RWPE2 (cell line): Measurements from ENCODE around the gene CCDC85B.

Source experiments
- ATAC-seq: fragments of 200-7000 bp; cut with Tn5 transposase; 3 replicates; pipeline ENCODE4 v1.9.1; 2021; ENCODE audit warnings: low read depth
- DNase-seq: peaks from one replicate; pipeline ENCODE4 v3.0.0-alpha.2; 2020; ENCODE audit warnings: low spot score
- H3K27ac ChIP-seq: fragments of 450-650 bp; 2 replicates; pipeline ENCODE4 v1.5.1; 2017; ENCODE audit warnings: mild to moderate bottlenecking; ENCODE audit not compliant: poor library complexity, severe bottlenecking
- H3K27me3 ChIP-seq: fragments of 250-450 bp; sonication (Bioruptor Pico); 2 replicates; pipeline ENCODE4 v1.5.1; 2021; ENCODE audit warnings: mild to moderate bottlenecking, moderate library complexity; ENCODE audit not compliant: insufficient read depth, poor library complexity, severe bottlenecking
- H3K36me3 ChIP-seq: fragments of 250-450 bp; sonication (Bioruptor Pico); 2 replicates; pipeline ENCODE4 v1.5.1; 2020; ENCODE audit warnings: low read depth, mild to moderate bottlenecking, moderate library complexity
- H3K4me1 ChIP-seq: fragments of 250-450 bp; sonication (Bioruptor Pico); 2 replicates; pipeline ENCODE4 v1.5.1; 2021; ENCODE audit warnings: mild to moderate bottlenecking, moderate library complexity; ENCODE audit not compliant: insufficient read depth, poor library complexity, severe bottlenecking
- H3K4me3 ChIP-seq: fragments of 250-450 bp; sonication (Bioruptor Pico); 2 replicates; pipeline ENCODE4 v1.5.1; 2021; ENCODE audit warnings: mild to moderate bottlenecking, moderate library complexity; ENCODE audit not compliant: severe bottlenecking
- H3K9me3 ChIP-seq: fragments of 250-450 bp; sonication (Bioruptor Pico); 2 replicates; pipeline ENCODE4 v1.5.1; 2021; ENCODE audit warnings: mild to moderate bottlenecking, moderate library complexity; ENCODE audit not compliant: severe bottlenecking
- TF ChIP-seq, protein P1 (sequence below): fragments of 450-650 bp; IDR thresholded peaks from one replicate; pipeline ENCODE4 v1.5.1; 2017; ENCODE audit warnings: mild to moderate bottlenecking, moderate library complexity; ENCODE audit not compliant: poor library complexity, severe bottlenecking

The CCDC85B gene

DNA sequence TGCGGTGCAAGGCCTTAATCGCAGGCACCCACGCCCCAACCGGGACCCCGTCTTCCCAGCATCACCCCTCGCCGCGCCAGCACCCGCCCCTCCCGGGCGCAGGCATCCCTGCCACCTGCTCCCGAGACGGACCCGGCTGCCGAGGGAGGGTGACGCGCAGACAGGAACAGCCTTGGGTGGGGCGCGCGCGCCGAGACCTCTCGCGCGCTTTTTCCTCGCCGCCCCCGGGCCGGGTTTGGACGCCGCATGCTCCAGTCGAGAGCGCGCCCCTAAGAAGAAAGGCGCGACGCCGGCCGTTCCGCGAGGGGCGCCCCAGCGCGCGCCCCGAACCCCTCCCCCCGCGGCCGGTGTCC is 33.0 kb upstream of the CCDC85B start:
- Histone ChIP-seq H3K4me1 (no peaks in the 10 kb centered on the region), H3K4me3 (peak overlapping the region; percentile 97), H3K27me3 (no peaks in the 10 kb centered on the region), H3K36me3 (peaks cover 55% of the 10 kb centered on the region), H3K27ac (peak overlapping the region; percentile 91), H3K9me3 (no peaks in the 10 kb centered on the region)
- no peak for DNase-seq
- TF ChIP-seq, protein P1, sequence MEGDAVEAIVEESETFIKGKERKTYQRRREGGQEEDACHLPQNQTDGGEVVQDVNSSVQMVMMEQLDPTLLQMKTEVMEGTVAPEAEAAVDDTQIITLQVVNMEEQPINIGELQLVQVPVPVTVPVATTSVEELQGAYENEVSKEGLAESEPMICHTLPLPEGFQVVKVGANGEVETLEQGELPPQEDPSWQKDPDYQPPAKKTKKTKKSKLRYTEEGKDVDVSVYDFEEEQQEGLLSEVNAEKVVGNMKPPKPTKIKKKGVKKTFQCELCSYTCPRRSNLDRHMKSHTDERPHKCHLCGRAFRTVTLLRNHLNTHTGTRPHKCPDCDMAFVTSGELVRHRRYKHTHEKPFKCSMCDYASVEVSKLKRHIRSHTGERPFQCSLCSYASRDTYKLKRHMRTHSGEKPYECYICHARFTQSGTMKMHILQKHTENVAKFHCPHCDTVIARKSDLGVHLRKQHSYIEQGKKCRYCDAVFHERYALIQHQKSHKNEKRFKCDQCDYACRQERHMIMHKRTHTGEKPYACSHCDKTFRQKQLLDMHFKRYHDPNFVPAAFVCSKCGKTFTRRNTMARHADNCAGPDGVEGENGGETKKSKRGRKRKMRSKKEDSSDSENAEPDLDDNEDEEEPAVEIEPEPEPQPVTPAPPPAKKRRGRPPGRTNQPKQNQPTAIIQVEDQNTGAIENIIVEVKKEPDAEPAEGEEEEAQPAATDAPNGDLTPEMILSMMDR, result no peak
- ATAC-seq, result no peak

DNA sequence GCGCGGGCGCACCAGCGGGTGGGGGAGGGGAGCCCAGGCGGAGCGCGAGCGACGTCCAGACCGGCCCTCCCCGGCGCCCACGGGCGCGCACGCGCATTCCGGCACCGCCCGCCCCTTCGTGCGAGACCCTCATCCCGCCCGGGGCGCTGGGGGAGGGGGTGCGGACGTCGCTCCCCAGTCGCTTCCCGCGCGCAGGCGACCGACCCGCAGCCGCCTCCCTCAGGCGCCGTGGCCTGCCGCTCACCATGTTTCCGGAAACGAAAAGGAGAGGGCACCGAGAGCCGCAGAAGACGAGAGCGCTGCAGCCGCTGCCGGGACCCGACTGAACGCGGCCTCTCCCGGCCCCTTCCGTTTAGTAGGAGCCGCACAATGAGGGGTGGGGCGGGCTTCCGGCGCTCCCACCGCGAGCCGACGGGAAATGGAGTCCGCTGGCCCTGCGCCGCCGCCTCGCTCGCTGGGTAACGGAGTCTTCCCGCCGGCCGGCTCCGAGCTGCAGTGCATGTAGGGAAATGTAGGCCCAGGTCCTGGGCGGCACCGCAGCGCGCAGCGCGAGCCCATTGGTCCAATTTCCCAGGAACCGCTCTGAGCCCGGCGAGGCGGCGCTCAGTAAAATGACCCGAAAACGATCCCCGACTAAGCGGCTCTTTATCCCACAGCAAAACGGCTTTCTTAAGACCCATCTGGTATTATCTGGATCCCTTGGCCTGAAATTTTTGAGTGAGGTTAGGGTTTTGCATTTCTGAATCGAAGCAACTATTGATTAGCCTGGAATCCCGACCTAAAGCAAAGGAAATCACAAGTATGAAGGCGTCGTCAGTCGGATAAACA is 32.4 kb upstream of the CCDC85B start, which contains the start of gene CFL1:
Gene CFL1 (minus strand): TSS at position 328 of the 828 bp plus-strand sequence. CDS start 81 bp downstream, at position 247.
- Histone ChIP-seq H3K27me3 (no peaks in the 10 kb centered on the region), H3K9me3 (no peaks in the 10 kb centered on the region), H3K4me3 (peak within 1 kb of the TSS; percentile 97), H3K4me1 (no peaks in the 10 kb centered on the region), H3K27ac (peak within 1 kb of the TSS; percentile 91), H3K36me3 (peaks cover 60% of the 10 kb centered on the region)
- peak; percentile 99 for DNase-seq
- TF ChIP-seq, protein P1, result no peak
- ATAC-seq, result peak; percentile 68

DNA sequence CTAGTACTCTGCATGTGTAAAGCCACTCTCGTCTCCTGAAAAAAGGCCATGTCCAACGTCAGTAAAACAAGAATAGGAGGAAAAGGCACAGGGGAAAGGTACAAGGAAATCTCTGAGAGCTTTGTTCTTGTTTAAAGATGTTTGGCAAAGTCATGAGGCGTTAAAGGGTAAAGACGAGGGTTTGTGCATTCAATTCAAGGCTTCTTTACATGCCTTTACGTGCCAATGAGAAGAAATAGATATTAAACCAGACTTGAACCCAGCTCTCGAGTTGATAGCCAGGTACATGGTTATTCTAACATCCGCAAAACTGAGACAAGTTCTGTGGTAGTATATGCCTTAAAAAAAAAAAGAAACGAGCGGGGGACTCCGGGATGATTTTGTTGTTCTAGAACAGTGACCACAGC is 31.8 kb upstream of the CCDC85B start:
- Histone ChIP-seq H3K4me3 (peak overlapping the region; percentile 97), H3K27me3 (no peaks in the 10 kb centered on the region), H3K9me3 (no peaks in the 10 kb centered on the region), H3K36me3 (peaks cover 60% of the 10 kb centered on the region), H3K4me1 (no peaks in the 10 kb centered on the region), H3K27ac (peak overlapping the region; percentile 91)
- ATAC-seq (no peak), DNase-seq (no peak)
- TF ChIP-seq, protein P1, result no peak

DNA sequence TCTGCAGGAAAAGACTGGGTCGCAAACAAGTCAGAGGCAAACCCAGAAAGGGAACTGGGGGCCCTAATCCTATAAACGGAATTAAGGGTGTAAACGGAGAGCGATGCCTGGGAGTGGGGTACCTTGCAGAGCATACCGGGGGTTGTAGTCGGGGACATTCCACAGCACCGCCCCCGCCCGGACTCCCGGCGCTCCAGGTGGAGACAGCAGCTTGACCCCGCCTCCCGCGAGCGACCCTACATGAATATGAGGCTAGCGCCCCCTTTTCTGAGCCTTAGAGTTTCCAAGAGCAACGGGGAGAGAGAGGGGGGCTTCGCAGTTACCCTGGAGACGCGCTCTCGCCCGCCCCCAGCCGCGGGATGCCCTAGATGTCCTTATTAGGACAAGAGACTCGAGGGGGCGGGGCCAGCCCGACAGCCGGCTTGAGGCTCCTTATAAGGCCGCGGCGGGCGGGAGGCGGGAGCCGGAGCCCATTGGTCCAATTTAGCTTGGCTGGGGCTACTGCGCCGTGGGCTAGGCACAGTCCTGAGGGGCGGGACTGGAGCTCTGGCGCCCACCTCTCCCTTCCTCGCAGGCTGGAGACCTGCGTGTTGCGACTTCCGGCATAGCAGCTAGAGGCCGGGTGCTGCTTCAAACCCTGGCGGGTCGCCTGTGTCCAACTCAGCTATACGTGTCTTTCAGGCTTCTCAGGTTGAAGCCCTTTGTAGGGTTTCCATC is 31.2 kb upstream of the CCDC85B start:
- H3K36me3 ChIP-seq, result peaks cover 60% of the 10 kb centered on the region
- TF ChIP-seq, protein P1, result no peak
- DNase-seq, result peak; percentile 99
- no peaks in the 10 kb centered on the region for H3K9me3 ChIP-seq
- H3K4me1 ChIP-seq, result no peaks in the 10 kb centered on the region
- H3K4me3 ChIP-seq, result peak overlapping the region; percentile 97
- H3K27ac ChIP-seq, result peak overlapping the region; percentile 91
- ATAC-seq, result peak; percentile 71
- no peaks in the 10 kb centered on the region for H3K27me3 ChIP-seq
